Tibial nerve (tissue), 4 donors: ENCODE data around the gene AKAP17A. TPM values are rescaled to one million over a fixed set of nuclear protein-coding genes. Genes with fewer than 3 reads are reported as not detected.

Experiments
- DNase-seq, 2 donors: peaks; one replicate each; pipeline ENCODE4 v3.0.0-alpha.2; 2019; ENCODE audit warnings: low spot score in 2 of 2
- H3K27ac ChIP-seq, 4 donors: fragments of 200-600 bp; sonication (generic) in 3 of 4; one replicate each; pipeline ENCODE4 v1.5.1; 2017 to 2019; ENCODE audit warnings: mild to moderate bottlenecking in 1 of 4
- H3K27me3 ChIP-seq, 2 donors: fragments of 200-600 bp; sonication (generic) in 1 of 2; one replicate each; pipeline versions ENCODE4 v1.5.1 to v1.6.0; 2017 to 2019
- H3K36me3 ChIP-seq, 3 donors: fragments of 200-600 bp; sonication (generic); one replicate each; pipeline ENCODE4 v1.5.1; 2018 to 2019
- H3K4me1 ChIP-seq, 4 donors: fragments of 200-600 bp; sonication (generic) in 3 of 4; one replicate each; pipeline ENCODE4 v1.5.1; 2017 to 2019
- H3K4me3 ChIP-seq, 4 donors: fragments of 200-600 bp; sonication (generic) in 3 of 4; one replicate each; pipeline ENCODE4 v1.5.1; 2017 to 2019; ENCODE audit warnings: mild to moderate bottlenecking in 1 of 4, moderate library complexity in 1 of 4
- H3K9me3 ChIP-seq, 4 donors: fragments of 200-600 bp; sonication (generic) in 3 of 4; one replicate each; pipeline ENCODE4 v1.5.1; 2017 to 2019
- EP300 ChIP-seq, 2 donors: sonication (generic); formaldehyde crosslinking; IDR thresholded peaks; one replicate each; pipeline ENCODE4 v1.6.1; 2017; ENCODE audit warnings: antibody characterized with exemption in 2 of 2, mild to moderate bottlenecking in 1 of 2
- POLR2A ChIP-seq, 2 donors: fragments of 450-650 bp; IDR thresholded peaks; one replicate each; pipeline ENCODE4 v1.6.1; 2017; ENCODE audit warnings: antibody characterized with exemption in 2 of 2, mild to moderate bottlenecking in 2 of 2, moderate library complexity in 2 of 2
- WGBS, 2 donors: methylation state at CpG; one replicate each; pipeline ENCODE4 v1.1.5; 2018; 5-methylcytosine and 5-hydroxymethylcytosine counted together
- total RNA-seq, 4 donors: library from RNA; depleted of rRNA; stranded (reverse); fragments of >200 nt; gene quantifications; one replicate each; pipeline ENCODE4 v1.1.0, GENCODE V29; 2016
- TF ChIP-seq, protein P1 (sequence below), 5 experiments: fragments of 200-600 bp in 3 of 5; fragments of 450-650 bp in 2 of 5; sonication (generic) in 3 of 5; IDR thresholded peaks; one replicate each; pipeline ENCODE4 v1.5.1; 2016 to 2019; ENCODE audit warnings: antibody characterized with exemption in 5 of 5, mild to moderate bottlenecking in 3 of 5, moderate library complexity in 2 of 5

The AKAP17A gene
- total RNA-seq, 4 donors from 2014 or later, result 58.3 to 139 (median 72.6) TPM

DNA sequence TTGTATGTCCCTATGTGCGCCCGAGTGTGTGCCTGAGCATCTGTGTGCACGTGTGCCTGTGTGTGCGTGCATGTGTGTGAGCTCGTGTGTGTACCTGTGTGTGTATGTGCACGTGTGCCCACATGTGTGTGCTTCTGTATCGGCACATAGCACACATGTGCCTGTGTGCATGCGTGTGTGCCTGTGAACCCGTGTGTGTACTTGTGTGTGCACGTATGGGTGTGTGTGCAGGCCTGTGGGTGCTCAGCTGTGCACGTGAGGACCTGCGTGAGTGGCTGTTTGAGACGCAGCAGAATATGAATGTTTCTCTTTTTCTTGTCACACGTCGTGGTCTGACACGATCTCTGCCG, 4.3 kb downstream of the AKAP17A start:
- Histone ChIP-seq H3K4me1 (peaks cover 0 to 39% (median 14%) of the 10 kb centered on the region in 4 donors), H3K27me3 (no peaks in the 10 kb centered on the region), H3K36me3 (peaks cover 18 to 73% (median 62%) of the 10 kb centered on the region in 3 donors), H3K4me3 (no peak overlapping the region), H3K27ac (no peak overlapping the region), H3K9me3 (no peaks in the 10 kb centered on the region)
- TF ChIP-seq POLR2A (IDR thresholded peaks at IDR 0.05) (no peak), EP300 (IDR thresholded peaks at IDR 0.05) (no peak)
- TF ChIP-seq, protein P1, sequence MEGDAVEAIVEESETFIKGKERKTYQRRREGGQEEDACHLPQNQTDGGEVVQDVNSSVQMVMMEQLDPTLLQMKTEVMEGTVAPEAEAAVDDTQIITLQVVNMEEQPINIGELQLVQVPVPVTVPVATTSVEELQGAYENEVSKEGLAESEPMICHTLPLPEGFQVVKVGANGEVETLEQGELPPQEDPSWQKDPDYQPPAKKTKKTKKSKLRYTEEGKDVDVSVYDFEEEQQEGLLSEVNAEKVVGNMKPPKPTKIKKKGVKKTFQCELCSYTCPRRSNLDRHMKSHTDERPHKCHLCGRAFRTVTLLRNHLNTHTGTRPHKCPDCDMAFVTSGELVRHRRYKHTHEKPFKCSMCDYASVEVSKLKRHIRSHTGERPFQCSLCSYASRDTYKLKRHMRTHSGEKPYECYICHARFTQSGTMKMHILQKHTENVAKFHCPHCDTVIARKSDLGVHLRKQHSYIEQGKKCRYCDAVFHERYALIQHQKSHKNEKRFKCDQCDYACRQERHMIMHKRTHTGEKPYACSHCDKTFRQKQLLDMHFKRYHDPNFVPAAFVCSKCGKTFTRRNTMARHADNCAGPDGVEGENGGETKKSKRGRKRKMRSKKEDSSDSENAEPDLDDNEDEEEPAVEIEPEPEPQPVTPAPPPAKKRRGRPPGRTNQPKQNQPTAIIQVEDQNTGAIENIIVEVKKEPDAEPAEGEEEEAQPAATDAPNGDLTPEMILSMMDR (IDR thresholded peaks at IDR 0.05), result no peak
- WGBS, 2 donors, result 93% methylated on average over 17 of the region's 17 CpGs
- DNase-seq, result no peak

DNA sequence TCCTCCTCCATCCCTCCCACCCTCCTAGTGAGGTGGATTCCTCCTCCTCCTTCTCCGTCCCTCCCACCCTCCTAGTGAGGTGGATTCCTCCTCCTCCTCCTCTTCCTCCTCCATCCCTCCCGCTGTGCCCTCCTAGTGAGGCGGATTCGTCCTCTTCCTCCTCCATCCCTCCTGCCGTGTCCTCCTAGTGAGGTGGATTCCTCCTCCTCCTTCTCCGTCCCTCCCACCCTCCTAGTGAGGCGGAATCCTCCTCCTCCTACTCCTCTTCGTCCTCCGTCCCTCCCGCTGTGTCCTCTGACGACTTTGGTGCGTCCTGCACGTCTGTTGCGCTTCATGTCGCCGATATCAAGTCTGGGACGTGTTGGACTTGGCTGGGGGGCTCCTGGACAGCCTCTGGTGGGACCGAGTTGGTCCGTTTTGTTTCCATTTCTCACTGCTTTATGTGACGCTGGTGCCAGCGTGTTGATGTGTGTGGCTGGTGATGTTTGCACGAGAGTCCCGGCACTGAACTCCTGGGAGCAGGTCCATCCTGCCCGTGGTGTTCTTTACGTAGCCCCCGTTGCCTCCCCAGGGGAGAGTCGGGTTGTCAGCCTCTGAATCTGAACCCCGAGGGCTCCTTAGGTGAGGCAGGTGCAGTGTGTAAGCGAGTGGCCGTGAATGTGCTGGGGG, 5.4 kb downstream of the AKAP17A start:
- peak in 1 of 2 donors; percentile 3 for DNase-seq
- H3K9me3 ChIP-seq, result peaks cover 0 to 7% (median 0%) of the 10 kb centered on the region in 4 donors
- H3K4me1 ChIP-seq, result peaks cover 0 to 34% (median 12%) of the 10 kb centered on the region in 4 donors
- TF ChIP-seq, protein P1 (IDR thresholded peaks at IDR 0.05), result no peak
- TF ChIP-seq POLR2A (IDR thresholded peaks at IDR 0.05), result no peak
- H3K36me3 ChIP-seq, result peaks cover 20 to 85% (median 73%) of the 10 kb centered on the region in 3 donors
- no peak overlapping the region for H3K4me3 ChIP-seq
- no peak overlapping the region for H3K27ac ChIP-seq
- 85 to 87% methylated on average over 26 of the region's 30 CpGs for WGBS, 2 donors
- H3K27me3 ChIP-seq, result no peaks in the 10 kb centered on the region

DNA sequence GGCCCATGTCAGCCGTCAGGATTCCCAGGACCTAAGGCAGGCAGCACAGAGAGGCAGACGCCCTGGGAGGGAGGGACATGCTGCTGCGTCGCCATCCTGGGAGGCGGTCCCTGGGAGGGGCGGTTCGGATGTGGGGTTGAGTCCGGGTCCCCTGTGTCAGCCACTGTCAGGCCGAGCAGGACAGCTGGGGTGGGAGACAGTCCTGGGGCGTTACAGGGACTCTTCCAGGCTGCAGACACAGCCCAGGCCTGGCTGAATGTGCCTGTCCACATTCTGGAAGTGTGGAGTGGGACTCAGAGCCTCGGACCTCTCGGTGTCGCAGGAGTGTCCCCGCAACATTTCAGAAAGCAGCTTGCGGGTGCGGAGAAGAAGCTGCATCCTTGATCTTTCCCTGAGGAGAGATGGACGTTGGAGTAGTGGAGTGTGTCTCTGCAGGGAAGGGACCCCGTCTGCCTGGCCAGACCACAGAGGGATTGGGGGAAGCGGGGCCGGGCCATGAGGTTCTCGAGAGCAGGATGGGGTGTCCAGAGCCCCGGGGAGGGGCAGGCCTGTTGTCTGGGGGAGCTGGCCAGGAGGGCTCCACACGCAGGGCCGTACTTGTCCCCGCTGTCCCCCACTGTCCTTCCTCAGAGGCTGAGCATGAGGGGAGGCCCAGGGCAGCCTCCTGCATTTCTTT, 6.1 kb downstream of the AKAP17A start:
- WGBS, 2 donors, result 91 to 92% methylated on average over 22 to 25 of the region's 25 CpGs
- TF ChIP-seq, protein P1 (IDR thresholded peaks at IDR 0.05), result no peak
- TF ChIP-seq POLR2A (IDR thresholded peaks at IDR 0.05) (no peak), EP300 (IDR thresholded peaks at IDR 0.05) (no peak)
- Histone ChIP-seq H3K36me3 (peaks cover 21 to 91% (median 80%) of the 10 kb centered on the region in 3 donors), H3K4me1 (peaks cover 0 to 30% (median 10%) of the 10 kb centered on the region in 4 donors), H3K9me3 (peaks cover 0 to 12% (median 0%) of the 10 kb centered on the region in 4 donors), H3K4me3 (no peak overlapping the region), H3K27ac (no peak overlapping the region), H3K27me3 (no peaks in the 10 kb centered on the region)
- DNase-seq, result peak in 1 of 2 donors; percentile 10

DNA sequence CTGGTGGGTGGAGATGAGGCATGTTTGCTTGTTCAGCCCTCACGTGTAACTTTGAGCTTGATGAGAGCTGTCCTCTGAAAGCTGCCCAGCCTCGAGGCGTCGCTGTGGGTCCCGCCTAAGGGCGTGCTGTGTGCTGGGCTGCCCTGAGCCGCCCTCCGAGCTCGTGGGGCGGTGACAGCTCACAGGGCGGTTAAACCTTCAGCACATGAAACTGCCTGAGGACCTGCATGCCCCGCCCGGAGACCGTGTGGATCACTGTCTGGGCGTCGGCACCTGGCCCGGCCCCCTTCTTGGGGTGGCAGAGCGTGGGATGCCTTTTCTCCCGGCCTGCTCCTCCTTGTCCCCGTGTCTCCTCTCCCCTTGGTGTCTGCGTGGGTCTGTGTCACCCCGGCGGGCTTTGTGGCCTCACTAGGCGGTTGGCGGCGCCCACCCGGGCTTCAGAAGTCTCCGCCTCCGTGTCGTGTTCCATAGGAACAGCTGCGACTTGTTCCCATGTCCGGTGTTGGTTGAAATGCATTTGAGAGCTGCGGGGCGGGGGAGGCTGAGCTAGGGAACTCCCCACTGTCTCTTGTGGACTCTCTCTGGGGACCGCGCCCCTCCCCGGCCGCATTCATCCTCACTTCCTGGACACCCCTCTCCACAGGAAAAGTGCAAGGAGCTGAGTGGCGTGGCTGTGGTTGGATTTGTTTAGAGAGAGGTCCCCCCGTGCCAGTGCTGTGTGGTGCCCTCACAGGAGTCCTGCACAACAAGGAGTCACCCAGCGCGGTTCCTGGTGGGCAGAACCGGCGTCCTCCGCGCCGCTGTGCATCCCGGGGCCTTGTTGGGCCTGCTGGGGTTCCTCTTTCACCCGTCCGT, 6.8 kb downstream of the AKAP17A start:
- Histone ChIP-seq H3K4me1 (peaks cover 0 to 22% (median 3%) of the 10 kb centered on the region in 4 donors), H3K27ac (no peak overlapping the region), H3K27me3 (no peaks in the 10 kb centered on the region), H3K9me3 (peaks cover 0 to 13% (median 0%) of the 10 kb centered on the region in 4 donors), H3K4me3 (no peak overlapping the region), H3K36me3 (peaks cover 23 to 97% (median 86%) of the 10 kb centered on the region in 3 donors)
- peak in 1 of 2 donors; percentile 11 for DNase-seq
- 89 to 93% methylated on average over 43 to 46 of the region's 50 CpGs for WGBS, 2 donors
- TF ChIP-seq, protein P1 (IDR thresholded peaks at IDR 0.05), result no peak
- no peak for TF ChIP-seq POLR2A (IDR thresholded peaks at IDR 0.05)
- no peak for TF ChIP-seq EP300 (IDR thresholded peaks at IDR 0.05)
